ENCODE measurements around the gene TMEM121.
"Not testable (repeated sequence)": the region's sequence is repeated elsewhere in the genome, so short reads cannot be mapped to it uniquely, and the experiment has no call there.

TMEM121 gene

GRCh38 chr14:105570482-105570881, 44.1 kb downstream of the TMEM121 start:
- no peak for DNase-seq (ENCODE audit: low spot score)

- not testable (repeated sequence) for DNase-seq (ENCODE audit: low spot score)
Measured at GRCh38 chr14:105571181-105571951, 45.0 kb downstream of the TMEM121 start.

DNA sequence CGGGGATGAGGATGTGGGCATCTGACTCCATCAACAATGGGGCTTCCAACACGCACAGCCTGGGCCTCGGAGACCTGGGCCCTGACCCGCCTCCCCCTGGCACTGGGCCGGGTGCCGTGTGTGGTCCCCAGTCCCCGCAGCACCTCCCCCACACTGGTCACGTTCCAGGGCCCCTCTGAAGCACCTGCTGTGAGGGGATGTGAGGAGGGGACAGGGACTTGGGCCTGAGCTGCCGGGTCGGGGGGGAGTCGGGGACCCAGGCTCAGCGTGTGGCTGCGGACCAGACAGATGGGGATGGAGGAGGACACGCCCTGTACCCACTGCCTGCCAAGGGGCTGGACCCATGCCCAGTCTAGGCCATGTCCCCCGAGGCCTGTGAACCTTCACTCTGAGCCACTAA, 45.7 kb downstream of the TMEM121 start:
- DNase-seq (ENCODE audit: low spot score) = not testable (repeated sequence)

DNA sequence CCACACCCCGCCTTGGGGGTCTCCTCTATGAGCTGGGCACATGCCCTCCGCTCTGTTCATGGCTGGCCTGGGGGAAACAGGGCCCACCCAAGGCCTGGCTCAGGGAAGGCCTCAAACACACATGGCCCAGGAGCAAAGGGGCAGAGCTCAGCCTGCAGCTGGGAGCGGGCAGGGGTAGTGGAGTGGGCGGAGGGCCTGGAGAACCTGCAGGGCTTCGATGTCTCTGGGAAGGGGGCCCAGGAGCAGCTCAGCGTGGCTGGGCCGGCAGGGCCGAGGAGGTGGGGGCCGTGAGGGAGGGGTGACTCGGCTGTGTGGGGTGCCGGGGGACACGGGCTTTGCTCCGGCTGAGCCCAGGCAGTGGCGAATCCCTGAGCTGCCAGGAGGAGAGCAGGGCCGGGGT, 47.5 kb downstream of the TMEM121 start:
- not testable (repeated sequence) for DNase-seq (ENCODE audit: low spot score)

GRCh38 chr14:105574411-105574810, 48.0 kb downstream of the TMEM121 start:
- not testable (repeated sequence) for DNase-seq (ENCODE audit: low spot score)

DNA sequence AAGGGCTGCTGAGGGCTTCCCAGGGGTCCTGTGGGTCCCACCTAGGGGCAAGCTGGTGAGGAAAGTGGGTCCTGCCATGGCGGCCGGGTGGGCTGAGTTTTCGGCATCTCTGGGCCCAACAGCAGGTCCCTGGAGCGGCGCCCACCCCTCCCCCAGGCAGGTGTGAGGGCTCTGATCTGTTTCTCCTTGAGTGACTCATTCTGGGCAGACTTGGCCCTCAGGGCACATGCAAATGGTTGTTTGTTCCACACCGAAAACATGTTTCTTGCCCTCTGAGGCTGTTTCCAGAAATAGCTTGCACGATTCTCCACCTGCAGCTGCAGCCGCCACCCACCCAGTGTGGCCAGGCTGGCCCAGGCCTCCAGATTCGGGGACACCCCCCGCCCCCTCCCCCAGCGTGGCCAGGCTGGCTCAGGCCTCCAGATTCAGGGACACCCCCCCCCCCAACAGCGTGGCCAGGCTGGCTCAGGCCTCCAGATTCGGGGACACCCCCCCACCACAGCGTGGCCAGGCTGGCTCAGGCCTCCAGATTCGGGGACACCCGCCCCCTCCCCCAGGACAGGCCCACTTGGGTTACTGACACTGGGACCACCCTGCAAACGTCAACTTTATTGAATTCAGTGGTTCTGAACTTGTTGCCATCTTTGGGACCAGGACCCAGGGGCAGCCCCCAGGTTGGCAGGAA, 48.8 kb downstream of the TMEM121 start:
- DNase-seq (ENCODE audit: low spot score) = not testable (repeated sequence)

- DNase-seq (ENCODE audit: low spot score) = no peak
Measured at GRCh38 chr14:105576525-105577088, 50.2 kb downstream of the TMEM121 start.

- DNase-seq (ENCODE audit: low spot score) = no peak
Measured at GRCh38 chr14:105577314-105577861, 51.0 kb downstream of the TMEM121 start.

- no peak for DNase-seq (ENCODE audit: low spot score)
Measured at GRCh38 chr14:105578070-105578469, 51.7 kb downstream of the TMEM121 start.

GRCh38 chr14:105579221-105579620, 52.8 kb downstream of the TMEM121 start:
- DNase-seq (ENCODE audit: low spot score) = not testable (repeated sequence)

Measured in AG08395 (cell line).